GM19328 (cell line): ENCODE results near the gene TRABD2B.

ENCODE experiments used
- ATAC-seq: cut with Tn5 transposase; IDR thresholded peaks from one replicate; pipeline ENCODE4 v1.9.1; 2021; ENCODE audit warnings: mild to moderate bottlenecking, moderate library complexity; ENCODE audit not compliant: unreplicated experiment

TRABD2B gene

DNA sequence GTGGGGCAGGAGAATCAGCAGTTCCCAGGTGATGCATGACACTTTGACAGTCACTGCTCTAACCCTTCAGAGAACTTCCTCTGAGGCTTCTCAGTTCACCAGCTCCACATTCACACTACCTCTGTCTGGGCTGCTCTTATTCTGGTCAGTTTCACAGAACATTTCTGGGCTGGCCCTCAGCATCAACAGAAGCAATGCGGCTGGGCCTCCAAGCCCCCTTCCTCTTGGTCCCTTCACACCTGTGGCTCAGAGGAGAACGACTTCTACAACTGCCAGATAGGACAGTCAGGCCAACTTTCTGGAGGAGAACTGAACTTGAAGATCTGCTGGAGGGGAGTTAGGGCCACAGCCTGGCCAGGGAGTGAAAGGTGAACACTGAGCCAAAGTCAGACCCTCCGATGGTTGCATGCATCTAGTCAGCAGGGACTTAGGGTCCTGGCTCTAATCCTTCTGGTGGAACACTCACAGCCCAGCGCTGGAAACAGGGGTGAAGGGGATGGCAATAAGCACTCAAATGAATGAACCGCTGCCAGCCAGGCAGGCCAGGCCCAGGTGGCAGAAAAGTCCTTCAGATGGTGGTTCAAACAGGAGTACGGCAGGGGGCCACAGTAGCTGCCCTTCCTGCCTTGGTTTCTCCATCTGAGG lies 285.2 kb downstream of the TRABD2B start:
- ATAC-seq, result no peak

- no peak for ATAC-seq
Measured at GRCh38 chr1:47711184-47711847, 285.9 kb downstream of the TRABD2B start.
